ENCODE measurements around the gene NR3C1. TPM values are rescaled to one million over a fixed set of nuclear protein-coding genes. Genes with fewer than 3 reads are reported as not detected.
A peak's percentile ranks its signal among the peaks of the same experiment; 100 is the strongest.
"Not testable (repeated sequence)": the region's sequence is repeated elsewhere in the genome, so short reads cannot be mapped to it uniquely, and the experiment has no call there.

Gene NR3C1
- total RNA-seq, 1 donor from 2014 or later: 47.8 TPM

- Mint-ChIP-seq H3K36me3 (ENCODE audit: unreplicated experiment) (peaks cover 3% of the 10 kb centered on the region), H3K27me3 (ENCODE audit: unreplicated experiment) (no peaks in the 10 kb centered on the region), H3K27ac (ENCODE audit: unreplicated experiment) (peak overlapping the region; percentile 85), H3K4me1 (ENCODE audit: unreplicated experiment) (peaks cover 26% of the 10 kb centered on the region), H3K9me3 (ENCODE audit: unreplicated experiment) (peaks cover 4% of the 10 kb centered on the region), H3K4me3 (ENCODE audit: unreplicated experiment) (no peak overlapping the region)
- no peak for TF ChIP-seq CTCF (IDR thresholded peaks at IDR 0.05)
- no peak for DNase-seq (ENCODE audit: extremely low spot score, unreplicated experiment)
These were observed 62.4 kb downstream of the NR3C1 start for GRCh38 chr5:143340891-143341685.

- peaks cover 33% of the 10 kb centered on the region for H3K4me1 Mint-ChIP-seq (ENCODE audit: unreplicated experiment)
- H3K4me3 Mint-ChIP-seq (ENCODE audit: unreplicated experiment): no peak overlapping the region
- H3K27ac Mint-ChIP-seq (ENCODE audit: unreplicated experiment): no peak overlapping the region
- H3K27me3 Mint-ChIP-seq (ENCODE audit: unreplicated experiment): no peaks in the 10 kb centered on the region
- no peak for DNase-seq (ENCODE audit: extremely low spot score, unreplicated experiment)
- H3K36me3 Mint-ChIP-seq (ENCODE audit: unreplicated experiment): peaks cover 3% of the 10 kb centered on the region
- H3K9me3 Mint-ChIP-seq (ENCODE audit: unreplicated experiment): peaks cover 4% of the 10 kb centered on the region
- no peak for TF ChIP-seq CTCF (IDR thresholded peaks at IDR 0.05)
These were observed 64.7 kb downstream of the NR3C1 start for GRCh38 chr5:143338658-143339366.

- no peaks in the 10 kb centered on the region for H3K27me3 Mint-ChIP-seq (ENCODE audit: unreplicated experiment)
- peaks cover 3% of the 10 kb centered on the region for H3K36me3 Mint-ChIP-seq (ENCODE audit: unreplicated experiment)
- peaks cover 4% of the 10 kb centered on the region for H3K9me3 Mint-ChIP-seq (ENCODE audit: unreplicated experiment)
- no peak for TF ChIP-seq CTCF (IDR thresholded peaks at IDR 0.05)
- H3K4me1 Mint-ChIP-seq (ENCODE audit: unreplicated experiment): peaks cover 36% of the 10 kb centered on the region
- no peak overlapping the region for H3K27ac Mint-ChIP-seq (ENCODE audit: unreplicated experiment)
- H3K4me3 Mint-ChIP-seq (ENCODE audit: unreplicated experiment): no peak overlapping the region
- no peak for DNase-seq (ENCODE audit: extremely low spot score, unreplicated experiment)
These were observed 65.5 kb downstream of the NR3C1 start for GRCh38 chr5:143337946-143338345.

- Mint-ChIP-seq H3K4me1 (ENCODE audit: unreplicated experiment) (peaks cover 25% of the 10 kb centered on the region), H3K36me3 (ENCODE audit: unreplicated experiment) (peaks cover 3% of the 10 kb centered on the region), H3K9me3 (ENCODE audit: unreplicated experiment) (peaks cover 4% of the 10 kb centered on the region), H3K27ac (ENCODE audit: unreplicated experiment) (no peak overlapping the region), H3K27me3 (ENCODE audit: unreplicated experiment) (no peaks in the 10 kb centered on the region), H3K4me3 (ENCODE audit: unreplicated experiment) (no peak overlapping the region)
- no peak for TF ChIP-seq CTCF (IDR thresholded peaks at IDR 0.05)
- no peak for DNase-seq (ENCODE audit: extremely low spot score, unreplicated experiment)
These were observed 67.0 kb downstream of the NR3C1 start for GRCh38 chr5:143336485-143336884.

- TF ChIP-seq CTCF (IDR thresholded peaks at IDR 0.05): no peak
- H3K36me3 Mint-ChIP-seq (ENCODE audit: unreplicated experiment): peaks cover 3% of the 10 kb centered on the region
- H3K4me3 Mint-ChIP-seq (ENCODE audit: unreplicated experiment): no peak overlapping the region
- no peaks in the 10 kb centered on the region for H3K27me3 Mint-ChIP-seq (ENCODE audit: unreplicated experiment)
- DNase-seq (ENCODE audit: extremely low spot score, unreplicated experiment): no peak
- H3K9me3 Mint-ChIP-seq (ENCODE audit: unreplicated experiment): no peaks in the 10 kb centered on the region
- peak overlapping the region; percentile 63 for H3K27ac Mint-ChIP-seq (ENCODE audit: unreplicated experiment)
- peaks cover 20% of the 10 kb centered on the region for H3K4me1 Mint-ChIP-seq (ENCODE audit: unreplicated experiment)
These were observed 68.6 kb downstream of the NR3C1 start for GRCh38 chr5:143334903-143335302.

GRCh38 chr5:143334380-143334779 lies 69.1 kb downstream of the NR3C1 start:
- peak overlapping the region; percentile 63 for H3K27ac Mint-ChIP-seq (ENCODE audit: unreplicated experiment)
- H3K4me1 Mint-ChIP-seq (ENCODE audit: unreplicated experiment): peaks cover 19% of the 10 kb centered on the region
- not testable (repeated sequence) for H3K9me3 Mint-ChIP-seq (ENCODE audit: unreplicated experiment); H3K27me3 Mint-ChIP-seq (ENCODE audit: unreplicated experiment); H3K4me3 Mint-ChIP-seq (ENCODE audit: unreplicated experiment); H3K36me3 Mint-ChIP-seq (ENCODE audit: unreplicated experiment); DNase-seq (ENCODE audit: extremely low spot score, unreplicated experiment)

Data from osteocyte (in vitro differentiated cells).